Activated CD4-positive, alpha-beta T cell treated with anti-CD3 and anti-CD28 coated beads, Interleukin-2, amount 50 U/mL, for 24 hours (primary cell): ENCODE measurements around the gene MPZL1.
A peak's percentile ranks its signal among the peaks of the same experiment; 100 is the strongest.

Source experiments
- DNase-seq, 2 donors: peaks; one replicate each; pipeline ENCODE4 v3.0.0-alpha.2; 2020; ENCODE audit warnings: low read depth in 1 of 2, low spot score in 1 of 2

Gene MPZL1

GRCh38 chr1:167721617-167722151 is at the start of gene MPZL1:
Gene MPZL1 (plus strand): TSS chr1:167721982. CDS start chr1:167722152, 170 bp downstream.
- peak; percentile 88 to 89 for DNase-seq

DNA sequence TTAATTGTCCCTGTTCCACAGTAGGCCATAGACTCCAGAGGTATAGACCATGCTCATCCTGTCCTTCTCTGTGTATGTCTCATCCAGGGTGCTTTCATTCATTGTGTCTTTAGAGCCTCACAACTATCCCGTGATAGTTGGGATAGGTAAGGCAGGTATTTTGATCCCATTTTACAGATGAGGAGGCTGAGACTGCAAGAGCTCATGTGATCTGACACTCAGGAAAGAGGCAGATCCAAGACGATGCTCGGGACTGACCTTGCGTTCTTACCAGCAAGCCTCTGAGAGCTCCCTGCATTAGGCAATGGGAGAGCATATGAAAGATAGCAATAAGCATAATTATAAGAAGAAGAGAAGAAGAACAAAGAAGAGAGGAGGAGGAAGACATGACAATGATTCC is 49.0 kb upstream of the MPZL1 start:
- no peak for DNase-seq

DNA sequence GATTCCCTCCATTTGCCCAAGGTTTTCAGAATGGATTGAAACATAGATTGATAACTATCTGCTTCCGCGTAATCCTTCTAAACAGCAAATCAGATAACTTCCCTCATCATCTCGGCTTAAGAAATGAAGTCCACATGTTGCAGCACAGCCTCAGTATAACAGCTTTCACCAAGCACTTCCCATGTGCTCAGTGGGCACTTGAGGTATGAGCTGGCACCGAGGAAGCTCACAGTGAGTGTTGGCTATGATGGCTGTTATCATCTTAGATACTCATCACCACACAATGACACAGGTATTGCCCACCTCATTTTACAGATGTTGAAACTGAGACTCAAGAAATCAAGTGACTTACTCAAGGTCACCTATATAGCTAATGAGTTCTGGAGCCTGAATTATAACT is 48.5 kb upstream of the MPZL1 start:
- DNase-seq: no peak

- DNase-seq: no peak
Observed at GRCh38 chr1:167674156-167674555, 47.6 kb upstream of the MPZL1 start.

DNA sequence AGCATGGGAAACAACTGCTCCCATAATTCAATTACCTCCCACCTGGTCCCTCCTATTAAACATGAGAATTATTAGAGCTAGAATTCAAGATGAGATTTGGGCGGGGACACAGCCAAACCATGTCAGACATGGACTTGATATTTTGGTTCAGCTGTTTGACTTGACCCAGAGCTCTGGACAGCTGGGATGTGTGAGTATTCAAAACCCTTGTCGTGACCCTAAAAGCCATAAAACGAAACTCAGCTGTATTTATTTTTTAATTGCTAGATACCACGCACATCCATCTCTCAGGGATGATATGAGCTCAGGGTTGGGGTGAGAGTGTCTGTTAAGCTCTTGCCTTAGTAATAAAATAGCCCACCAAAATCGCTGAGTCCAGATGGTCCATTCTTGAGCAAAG is 46.3 kb upstream of the MPZL1 start:
- DNase-seq: no peak

DNA sequence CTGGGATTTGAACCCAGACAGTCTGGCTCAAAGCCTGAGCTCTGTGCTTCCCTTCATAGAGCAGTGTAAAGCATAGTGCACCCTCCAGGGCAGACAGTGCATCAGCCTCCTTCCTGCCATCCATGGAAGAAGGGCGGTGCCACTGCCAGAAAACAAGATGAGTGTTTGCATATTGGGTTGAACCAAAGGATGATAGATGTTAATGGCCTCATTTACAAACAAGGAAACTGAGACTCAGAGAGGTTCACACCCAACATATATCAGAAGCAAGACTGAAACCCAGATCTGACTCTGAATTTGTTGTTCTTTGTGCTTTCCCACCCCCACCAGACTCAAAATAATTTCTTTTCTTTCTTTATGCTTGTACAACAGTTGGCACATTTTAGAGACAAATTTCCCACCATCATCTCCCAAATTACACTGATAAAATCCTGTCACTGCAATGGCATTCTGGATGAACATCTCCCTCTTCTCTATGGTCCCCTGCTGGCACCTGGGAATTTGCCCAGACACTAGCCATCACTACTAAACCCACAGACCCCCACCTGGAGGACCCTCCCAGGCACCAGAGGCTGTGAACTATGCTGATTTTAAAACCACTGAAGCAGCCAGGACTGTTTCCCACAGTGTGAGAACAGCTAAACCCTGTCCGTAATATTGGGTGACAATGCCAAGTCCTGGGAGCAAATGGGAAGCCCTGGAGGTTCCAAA is 45.4 kb upstream of the MPZL1 start:
- no peak for DNase-seq

DNA sequence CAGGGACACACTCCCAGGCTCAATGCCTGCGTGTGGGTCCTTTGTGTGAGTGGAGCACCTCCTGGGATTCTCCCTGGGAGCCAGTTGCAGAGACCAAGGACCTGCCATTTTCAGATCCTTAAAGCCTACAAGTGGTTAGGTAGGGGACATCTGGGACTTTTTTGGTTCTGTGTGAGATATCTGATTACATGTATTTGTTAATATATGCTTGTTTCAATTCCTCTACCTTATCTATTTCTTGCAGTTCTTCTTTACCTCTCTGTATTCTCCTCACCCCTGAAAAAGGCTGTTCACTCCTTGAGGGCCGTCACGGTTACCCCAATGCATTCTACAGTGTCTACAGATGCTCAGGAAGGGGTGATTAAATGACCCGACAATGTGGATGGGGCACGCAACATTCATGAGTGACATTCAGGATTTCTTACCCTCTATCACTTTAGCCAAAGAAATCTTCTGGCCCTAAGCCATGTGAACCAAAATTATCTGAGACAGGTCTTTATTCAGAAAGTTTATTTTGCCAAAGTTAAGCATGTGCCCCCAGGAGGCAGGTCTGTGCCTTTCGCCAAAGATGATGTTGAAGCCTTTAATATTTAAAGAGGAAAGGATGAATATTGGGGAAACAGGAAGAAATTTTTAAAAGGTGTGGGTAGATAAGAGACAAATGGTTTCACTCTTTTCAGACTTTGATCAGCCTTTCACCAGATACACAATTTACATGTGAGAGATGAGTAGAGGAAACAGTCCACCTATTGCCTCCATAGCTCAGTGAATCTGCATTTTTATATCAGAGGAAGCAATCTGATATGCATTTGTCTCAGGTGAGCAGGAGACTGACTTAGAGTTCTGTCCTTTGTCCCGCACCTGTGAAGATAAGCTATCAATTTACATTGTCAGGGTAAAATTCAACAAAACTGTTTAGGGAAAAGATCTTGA is 44.6 kb upstream of the MPZL1 start:
- DNase-seq: no peak

DNA sequence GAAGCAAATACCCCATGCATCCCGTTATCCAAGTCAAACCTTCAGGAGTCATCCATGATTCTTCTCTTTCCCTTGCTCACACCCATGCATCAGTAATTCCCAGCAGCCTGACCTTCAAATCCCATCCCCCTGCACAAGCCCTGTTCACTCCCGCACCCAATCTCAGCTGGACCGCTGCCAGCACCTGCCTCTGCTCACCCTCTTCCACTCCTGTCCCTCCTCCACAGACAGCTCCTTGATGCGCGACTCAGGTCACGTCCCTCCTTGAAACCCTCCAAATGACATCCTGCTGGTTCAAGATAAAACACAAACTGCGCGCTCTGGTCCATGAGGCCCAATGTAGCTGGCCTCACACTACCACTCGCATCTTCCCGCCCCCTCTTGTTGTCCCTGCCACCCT is 43.4 kb upstream of the MPZL1 start:
- DNase-seq: no peak

DNA sequence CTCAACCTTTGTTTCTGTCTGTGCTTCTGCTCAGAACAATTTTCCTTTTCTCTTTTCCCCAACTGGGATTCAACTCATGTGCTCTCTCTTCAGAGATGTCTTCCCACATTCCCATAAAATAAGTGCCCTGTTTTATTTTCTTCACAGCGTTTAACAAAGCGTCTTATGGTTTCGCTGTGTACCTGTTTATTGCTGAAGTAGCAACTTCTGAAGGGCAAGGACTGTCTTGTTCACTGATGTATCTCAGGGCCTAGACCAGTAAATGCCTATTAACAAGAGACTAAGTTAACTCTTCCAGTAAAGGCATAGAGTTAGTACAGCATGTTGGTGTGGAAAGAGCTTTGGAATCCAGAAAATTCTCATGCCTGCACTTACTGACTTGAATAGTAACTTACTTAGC is 42.9 kb upstream of the MPZL1 start:
- DNase-seq: no peak

- no peak for DNase-seq
Observed at GRCh38 chr1:167679714-167680113, 42.1 kb upstream of the MPZL1 start.

DNA sequence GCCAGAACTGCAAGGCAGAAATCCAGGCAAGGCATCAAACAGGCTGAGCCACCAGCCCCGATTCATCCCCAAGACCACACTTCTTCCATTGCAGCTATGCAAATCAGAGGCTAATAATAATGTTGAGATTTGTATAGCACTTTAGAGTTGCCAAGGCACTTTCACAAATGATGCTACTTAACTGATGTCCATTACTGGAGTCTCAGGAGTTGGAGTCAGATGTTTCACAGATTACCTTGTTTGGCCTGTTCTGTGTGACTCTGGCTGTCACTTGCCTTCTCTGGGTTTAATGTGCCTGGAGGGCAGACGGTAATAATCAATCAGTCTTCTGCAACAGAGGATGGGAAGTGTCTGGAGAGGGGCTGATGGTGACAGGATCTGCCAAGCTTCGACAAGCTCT is 40.8 kb upstream of the MPZL1 start:
- DNase-seq: no peak

- DNase-seq: no peak
Observed at GRCh38 chr1:167681451-167682098, 40.2 kb upstream of the MPZL1 start.

GRCh38 chr1:167683226-167683625 is 38.6 kb upstream of the MPZL1 start:
- no peak for DNase-seq

DNA sequence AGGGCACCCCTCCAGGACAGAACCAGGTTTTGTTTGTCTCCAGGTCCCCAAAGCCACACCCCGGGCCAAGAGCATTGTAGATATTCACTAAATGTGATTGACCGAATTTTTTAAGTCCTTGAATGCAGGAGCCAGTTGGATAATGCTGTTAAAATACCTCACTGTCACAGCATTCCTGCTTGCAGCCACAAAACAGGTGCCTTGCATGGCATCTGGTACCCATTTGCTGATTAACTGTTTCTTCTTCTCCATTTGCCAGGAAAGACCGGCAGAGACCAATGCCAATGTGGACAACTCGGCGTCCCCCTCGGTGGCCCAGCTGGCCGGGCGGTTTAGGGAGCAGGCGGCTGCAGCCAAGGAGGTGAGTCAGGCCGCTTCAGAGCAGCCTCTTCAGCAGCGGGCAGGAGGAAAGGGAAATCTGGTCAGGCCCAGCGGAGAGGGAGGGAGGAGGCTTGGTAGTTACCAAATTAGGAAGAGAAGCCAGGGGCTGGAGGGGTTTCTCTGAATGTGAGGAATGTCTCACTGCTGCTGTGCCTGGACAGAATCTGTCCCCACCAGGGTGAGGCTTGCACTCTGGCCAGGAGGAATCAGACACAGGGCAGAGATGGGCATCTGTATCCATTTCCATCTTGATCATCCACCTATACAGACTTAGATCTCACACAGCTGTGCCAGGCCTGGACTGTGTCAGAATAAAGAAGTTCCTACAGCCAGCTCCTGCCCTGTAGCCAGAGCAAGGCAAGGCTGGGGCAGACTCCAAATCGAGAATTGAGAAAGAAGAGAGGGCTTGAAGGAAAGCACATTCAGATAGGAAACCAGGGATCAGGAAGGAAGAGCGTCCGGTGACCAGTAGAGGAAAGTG is 37.9 kb upstream of the MPZL1 start:
- DNase-seq: no peak

- DNase-seq: no peak
Observed at GRCh38 chr1:167685844-167686243, 35.9 kb upstream of the MPZL1 start.

GRCh38 chr1:167687919-167688519 is 33.8 kb upstream of the MPZL1 start:
- peak; percentile 68 to 82 for DNase-seq

- no peak for DNase-seq
Observed at GRCh38 chr1:167689567-167689920, 32.2 kb upstream of the MPZL1 start.

- no peak for DNase-seq
Observed at GRCh38 chr1:167690053-167690452, 31.7 kb upstream of the MPZL1 start.

DNA sequence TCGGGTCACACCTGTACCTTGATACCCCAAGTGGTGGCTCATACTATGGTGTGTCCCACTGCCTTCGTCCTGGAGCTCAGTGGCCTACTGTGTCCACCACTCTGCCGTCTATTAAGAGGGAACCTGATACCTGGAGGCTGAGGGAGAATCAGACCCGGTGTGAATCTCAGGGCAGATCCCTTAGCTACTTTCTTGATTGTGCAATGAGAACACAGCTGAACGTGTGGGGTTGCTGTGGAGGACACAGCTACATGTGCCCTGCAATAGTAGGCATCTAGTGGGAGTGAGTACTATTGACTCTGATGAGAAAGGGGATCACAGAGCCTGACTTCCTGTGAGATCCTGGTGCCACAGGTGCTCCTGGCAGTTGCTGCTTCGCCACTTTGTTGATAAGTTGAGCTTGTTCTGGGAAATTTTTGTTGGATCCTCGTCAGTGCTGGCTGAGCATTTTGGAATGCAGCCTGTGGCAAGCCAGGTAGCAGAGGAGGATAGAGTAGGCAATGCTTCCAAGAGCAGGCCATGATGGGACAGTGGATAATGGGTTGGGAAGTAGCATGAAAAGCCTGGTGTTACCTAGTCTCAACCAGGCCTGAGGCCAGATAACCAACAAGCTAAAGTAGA is 28.2 kb upstream of the MPZL1 start:
- DNase-seq: no peak

- no peak for DNase-seq
Observed at GRCh38 chr1:167694691-167695090, 27.1 kb upstream of the MPZL1 start.
